Chondrocyte (in vitro differentiated cells): Measurements from ENCODE around the gene CCDC159. TPM values are rescaled to one million over a fixed set of nuclear protein-coding genes. Genes with fewer than 3 reads are reported as not detected.

ENCODE experiments used
- DNase-seq: peaks from one replicate; pipeline ENCODE4 v3.0.0; 2021; ENCODE audit warnings: mixed read lengths, low spot score
- H3K27ac Mint-ChIP-seq: one replicate; pipeline ENCODE4 v1.8.0; 2021; ENCODE audit warnings: mild to moderate bottlenecking, moderate library complexity, mixed read lengths; ENCODE audit not compliant: unreplicated experiment
- H3K27me3 Mint-ChIP-seq: 2 replicates; pipeline ENCODE4 v1.8.0; 2021; ENCODE audit warnings: low read depth, mixed read lengths
- H3K36me3 Mint-ChIP-seq: 2 replicates; pipeline ENCODE4 v1.8.0; 2021; ENCODE audit warnings: low read depth, mixed read lengths
- H3K4me1 Mint-ChIP-seq: 2 replicates; pipeline ENCODE4 v1.8.0; 2021; ENCODE audit warnings: low read depth, mild to moderate bottlenecking, mixed read lengths
- H3K4me3 Mint-ChIP-seq: one replicate; pipeline ENCODE4 v1.8.0; 2021; ENCODE audit warnings: mild to moderate bottlenecking, moderate library complexity, mixed read lengths; ENCODE audit not compliant: unreplicated experiment
- H3K9me3 Mint-ChIP-seq: 2 replicates; pipeline ENCODE4 v1.8.0; 2021; ENCODE audit warnings: low read depth, mixed read lengths
- CTCF ChIP-seq: fragments of 200-600 bp; sonication (generic); IDR thresholded peaks from 2 replicates; pipeline ENCODE4 v1.5.0; 2021; ENCODE audit warnings: antibody characterized with exemption, mild to moderate bottlenecking, moderate library complexity
- total RNA-seq: library from RNA; stranded (reverse); gene quantifications from 3 replicates; pipeline ENCODE4 v1.2.1, GENCODE V29; 2021

Gene CCDC159
- total RNA-seq, 1 donor from 2014 or later: 20.5 TPM

DNA sequence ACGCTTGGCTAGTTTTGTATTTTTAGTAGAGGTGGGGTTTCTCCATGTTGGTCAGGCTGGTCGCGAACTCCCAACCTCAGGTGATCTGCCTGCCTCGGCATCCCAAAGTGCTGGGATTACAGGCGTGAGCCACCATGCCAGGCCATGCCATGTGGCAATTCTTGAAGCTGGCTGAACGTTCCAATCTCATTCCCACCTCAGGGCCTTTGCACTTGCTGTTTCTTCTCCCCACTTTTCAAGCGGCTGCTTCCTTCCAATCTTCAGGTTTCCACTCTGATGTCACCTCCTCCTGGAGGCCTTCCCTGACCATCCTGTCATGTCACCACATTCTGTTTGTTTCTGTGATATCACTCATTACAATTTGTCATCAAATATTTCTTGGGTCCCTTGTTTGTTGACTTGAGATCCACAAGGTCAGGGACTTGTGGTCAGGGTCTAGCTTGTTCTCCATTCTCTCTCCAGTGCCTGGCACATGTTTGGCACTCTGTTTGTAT is 33.6 kb downstream of the CCDC159 start:
- TF ChIP-seq CTCF: no peak
- no peak for DNase-seq
- peaks cover 12% of the 10 kb centered on the region for H3K27me3 Mint-ChIP-seq
- peak overlapping the region; percentile 85 for H3K4me3 Mint-ChIP-seq
- peaks cover 56% of the 10 kb centered on the region for H3K4me1 Mint-ChIP-seq
- no peaks in the 10 kb centered on the region for H3K9me3 Mint-ChIP-seq
- no peak overlapping the region for H3K27ac Mint-ChIP-seq
- no peaks in the 10 kb centered on the region for H3K36me3 Mint-ChIP-seq

- H3K27ac Mint-ChIP-seq: peak overlapping the region; percentile 96
- H3K4me3 Mint-ChIP-seq: peak overlapping the region; percentile 85
- peak; percentile 91 for DNase-seq
- peaks cover 12% of the 10 kb centered on the region for H3K27me3 Mint-ChIP-seq
- H3K9me3 Mint-ChIP-seq: no peaks in the 10 kb centered on the region
- H3K4me1 Mint-ChIP-seq: peaks cover 56% of the 10 kb centered on the region
- TF ChIP-seq CTCF: peak; percentile 88
- no peaks in the 10 kb centered on the region for H3K36me3 Mint-ChIP-seq
Measured at GRCh38 chr19:11380653-11381537, 34.6 kb downstream of the CCDC159 start.

DNA sequence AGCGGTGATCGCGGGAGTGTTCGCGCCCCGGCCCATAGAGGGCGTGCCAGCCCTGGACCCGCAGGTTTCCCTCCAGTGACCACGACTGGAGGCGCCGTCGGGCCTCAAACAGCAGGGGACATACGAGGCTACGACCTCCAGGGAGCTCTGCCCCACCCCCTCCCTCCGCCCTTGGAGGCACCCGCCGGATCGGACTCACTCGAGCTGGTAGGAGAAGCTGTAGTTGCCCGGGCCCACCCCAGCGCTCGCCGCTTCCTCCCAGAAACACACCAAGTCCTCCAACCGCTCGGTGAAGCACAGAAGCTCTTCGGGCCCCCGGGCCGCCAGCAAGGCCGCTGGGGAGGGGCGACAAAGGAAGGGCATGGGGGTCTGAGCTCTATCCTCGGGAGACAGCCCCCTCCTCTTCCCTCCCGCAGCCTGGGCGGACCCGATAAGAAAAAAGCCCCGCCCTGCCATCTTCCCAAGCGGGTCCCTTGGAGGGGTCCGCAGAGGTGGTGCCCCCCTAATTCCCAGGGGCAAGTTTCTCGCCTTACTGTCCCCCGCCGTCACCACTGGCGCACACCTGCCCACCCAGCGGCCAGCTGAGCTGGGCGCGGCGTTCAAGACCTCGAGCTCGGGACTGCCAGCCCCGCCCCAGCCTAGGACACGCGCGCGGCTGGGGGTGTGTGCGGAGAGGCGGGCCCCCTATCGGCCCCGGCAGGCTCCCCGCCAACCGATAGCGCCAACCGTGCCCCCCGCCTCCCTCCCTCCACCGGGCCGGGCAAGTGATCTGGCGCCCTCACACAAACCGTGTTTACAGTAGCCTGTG is 36.8 kb downstream of the CCDC159 start:
- peak; percentile 82 for TF ChIP-seq CTCF
- Mint-ChIP-seq H3K9me3 (no peaks in the 10 kb centered on the region), H3K4me1 (peaks cover 40% of the 10 kb centered on the region), H3K36me3 (no peaks in the 10 kb centered on the region), H3K27me3 (peaks cover 12% of the 10 kb centered on the region), H3K27ac (no peak overlapping the region), H3K4me3 (peak overlapping the region; percentile 49)
- DNase-seq: no peak

DNA sequence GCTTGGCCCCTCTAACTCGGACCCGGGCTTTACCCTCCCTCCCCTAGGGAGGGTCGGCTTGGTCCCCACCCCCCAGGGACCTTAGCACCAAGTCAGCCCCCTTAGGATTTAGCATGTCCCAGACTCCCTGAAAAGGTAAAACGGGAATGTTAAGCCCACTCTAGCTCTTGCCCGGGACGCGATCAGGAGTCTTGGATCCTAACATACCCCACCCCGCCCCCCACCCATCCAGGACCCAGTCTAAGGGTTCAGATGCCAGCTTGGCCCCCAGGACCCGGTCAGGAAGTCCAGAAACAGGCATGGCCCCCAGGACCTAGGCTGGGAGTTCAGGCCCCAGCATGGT is 37.4 kb downstream of the CCDC159 start:
- no peak for TF ChIP-seq CTCF
- peaks cover 34% of the 10 kb centered on the region for H3K4me1 Mint-ChIP-seq
- no peaks in the 10 kb centered on the region for H3K36me3 Mint-ChIP-seq
- peaks cover 12% of the 10 kb centered on the region for H3K27me3 Mint-ChIP-seq
- DNase-seq: no peak
- H3K4me3 Mint-ChIP-seq: no peak overlapping the region
- H3K27ac Mint-ChIP-seq: no peak overlapping the region
- no peaks in the 10 kb centered on the region for H3K9me3 Mint-ChIP-seq

DNA sequence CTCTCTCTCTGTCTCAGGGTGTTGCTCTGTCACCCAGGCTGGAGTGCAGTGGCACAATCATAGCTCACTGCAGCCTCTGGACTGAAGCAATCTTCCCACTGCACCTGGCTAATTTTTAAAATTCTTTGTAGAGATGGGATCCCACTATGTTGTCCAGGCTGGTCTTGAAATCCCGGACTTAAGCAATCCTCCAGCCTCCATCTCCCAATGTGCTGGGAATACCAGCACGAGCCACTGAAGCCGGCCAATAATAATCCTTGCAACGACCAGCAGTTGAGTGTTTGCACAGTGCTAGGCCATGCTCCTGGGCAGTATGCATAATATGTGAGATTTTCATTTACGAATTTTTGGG is 38.4 kb downstream of the CCDC159 start:
- H3K9me3 Mint-ChIP-seq: no peaks in the 10 kb centered on the region
- TF ChIP-seq CTCF: no peak
- H3K27ac Mint-ChIP-seq: no peak overlapping the region
- peaks cover 29% of the 10 kb centered on the region for H3K4me1 Mint-ChIP-seq
- DNase-seq: no peak
- peaks cover 12% of the 10 kb centered on the region for H3K27me3 Mint-ChIP-seq
- H3K36me3 Mint-ChIP-seq: no peaks in the 10 kb centered on the region
- H3K4me3 Mint-ChIP-seq: no peak overlapping the region
